GM12874 (cell line): Measurements from ENCODE around the gene STX11.

Experiments
- TF ChIP-seq, protein P1 (sequence below): IDR thresholded peaks from 2 replicates; pipeline ENCODE4 v1.5.1; 2011; ENCODE audit warnings: low read depth, mild to moderate bottlenecking, control low read depth, low read length, moderate library complexity; ENCODE audit not compliant: insufficient read depth

The STX11 gene

DNA sequence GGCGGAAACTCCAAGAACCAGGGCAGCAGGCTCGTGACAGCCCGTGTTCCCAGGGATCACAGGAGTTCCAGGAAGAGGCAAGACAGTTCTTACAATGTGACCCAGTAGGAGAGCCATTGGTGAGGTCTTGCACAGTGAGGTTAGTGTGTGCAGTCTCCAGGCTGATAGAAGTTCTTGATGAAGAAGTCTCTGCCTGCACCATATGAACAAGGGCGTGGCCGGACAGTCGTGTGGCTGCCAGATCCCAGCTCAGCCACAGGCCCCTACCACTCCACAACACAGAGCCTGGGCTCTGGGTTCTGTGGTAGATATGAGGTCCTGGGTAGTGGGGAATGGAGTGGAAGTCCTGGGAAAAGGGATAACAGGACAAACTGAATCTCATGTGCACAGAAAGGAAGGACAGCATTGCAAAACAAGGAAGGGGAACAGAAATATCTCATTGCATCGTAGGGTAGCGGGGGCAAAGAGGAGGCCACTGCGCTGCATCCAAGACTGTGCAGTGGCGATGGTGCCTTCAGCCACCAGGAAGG, 65.2 kb downstream of the STX11 start:
- TF ChIP-seq, protein P1, sequence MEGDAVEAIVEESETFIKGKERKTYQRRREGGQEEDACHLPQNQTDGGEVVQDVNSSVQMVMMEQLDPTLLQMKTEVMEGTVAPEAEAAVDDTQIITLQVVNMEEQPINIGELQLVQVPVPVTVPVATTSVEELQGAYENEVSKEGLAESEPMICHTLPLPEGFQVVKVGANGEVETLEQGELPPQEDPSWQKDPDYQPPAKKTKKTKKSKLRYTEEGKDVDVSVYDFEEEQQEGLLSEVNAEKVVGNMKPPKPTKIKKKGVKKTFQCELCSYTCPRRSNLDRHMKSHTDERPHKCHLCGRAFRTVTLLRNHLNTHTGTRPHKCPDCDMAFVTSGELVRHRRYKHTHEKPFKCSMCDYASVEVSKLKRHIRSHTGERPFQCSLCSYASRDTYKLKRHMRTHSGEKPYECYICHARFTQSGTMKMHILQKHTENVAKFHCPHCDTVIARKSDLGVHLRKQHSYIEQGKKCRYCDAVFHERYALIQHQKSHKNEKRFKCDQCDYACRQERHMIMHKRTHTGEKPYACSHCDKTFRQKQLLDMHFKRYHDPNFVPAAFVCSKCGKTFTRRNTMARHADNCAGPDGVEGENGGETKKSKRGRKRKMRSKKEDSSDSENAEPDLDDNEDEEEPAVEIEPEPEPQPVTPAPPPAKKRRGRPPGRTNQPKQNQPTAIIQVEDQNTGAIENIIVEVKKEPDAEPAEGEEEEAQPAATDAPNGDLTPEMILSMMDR = no peak

DNA sequence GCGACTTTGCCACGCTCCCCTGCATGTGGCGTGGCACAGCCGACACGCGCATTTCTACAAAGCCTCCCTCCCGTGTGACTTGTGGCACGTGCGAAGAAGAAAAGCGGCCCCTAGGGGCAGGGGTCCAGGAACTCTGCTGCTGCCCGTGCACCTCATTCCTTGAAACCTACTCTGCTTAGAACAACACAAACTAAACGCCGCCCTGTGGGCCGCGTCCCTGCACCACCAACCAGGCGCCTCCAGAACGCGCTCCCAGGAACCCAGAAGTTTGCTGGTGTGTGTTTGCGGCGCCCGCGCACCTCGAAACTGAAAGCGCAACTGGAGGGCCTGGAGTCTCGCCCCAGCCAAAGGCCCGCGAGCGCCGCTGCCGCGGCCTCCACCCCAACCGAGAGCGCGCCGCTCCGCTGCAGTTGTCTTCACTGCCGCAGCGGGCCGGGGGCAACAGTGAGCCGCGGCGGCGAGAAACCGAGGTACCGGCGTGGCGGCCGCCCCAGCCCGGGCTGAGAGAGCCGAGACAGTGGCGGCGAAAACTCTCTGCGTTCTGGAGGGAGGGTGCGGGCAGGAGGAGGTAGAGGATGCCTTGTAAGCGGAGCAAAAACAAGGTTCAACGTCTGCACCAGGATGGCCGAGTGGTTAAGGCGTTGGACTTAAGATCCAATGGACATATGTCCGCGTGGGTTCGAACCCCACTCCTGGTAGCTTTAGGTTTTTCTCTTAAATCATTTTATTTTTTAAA, 65.8 kb downstream of the STX11 start:
- TF ChIP-seq, protein P1 = peak; percentile 86

DNA sequence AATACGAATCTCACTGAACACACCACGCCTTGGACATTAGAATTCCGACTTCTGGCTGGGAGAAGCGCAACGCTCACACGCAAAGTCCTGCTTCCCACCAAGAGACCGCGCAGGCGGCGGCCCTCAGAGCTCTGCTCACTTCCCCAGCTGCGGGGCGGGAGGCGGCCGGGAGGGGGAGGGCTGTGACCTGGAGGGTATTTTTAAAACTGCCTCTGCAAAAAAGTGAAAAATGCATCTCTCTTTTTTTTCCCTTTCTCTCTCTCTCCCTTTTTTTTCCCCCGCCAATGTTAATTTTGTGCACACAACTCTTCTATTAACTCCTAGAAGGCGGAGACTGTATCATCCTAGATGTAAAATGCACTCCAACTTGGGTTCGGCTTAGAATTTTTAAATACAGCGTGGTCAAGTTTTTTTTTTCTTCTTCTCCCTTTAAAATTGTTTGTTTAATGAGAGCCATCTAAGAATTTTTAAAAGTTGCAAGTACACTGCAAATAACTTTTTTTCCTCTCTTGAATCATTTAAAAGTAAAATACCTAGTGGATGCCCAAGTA, 66.4 kb downstream of the STX11 start:
- TF ChIP-seq, protein P1 = peak; percentile 31

DNA sequence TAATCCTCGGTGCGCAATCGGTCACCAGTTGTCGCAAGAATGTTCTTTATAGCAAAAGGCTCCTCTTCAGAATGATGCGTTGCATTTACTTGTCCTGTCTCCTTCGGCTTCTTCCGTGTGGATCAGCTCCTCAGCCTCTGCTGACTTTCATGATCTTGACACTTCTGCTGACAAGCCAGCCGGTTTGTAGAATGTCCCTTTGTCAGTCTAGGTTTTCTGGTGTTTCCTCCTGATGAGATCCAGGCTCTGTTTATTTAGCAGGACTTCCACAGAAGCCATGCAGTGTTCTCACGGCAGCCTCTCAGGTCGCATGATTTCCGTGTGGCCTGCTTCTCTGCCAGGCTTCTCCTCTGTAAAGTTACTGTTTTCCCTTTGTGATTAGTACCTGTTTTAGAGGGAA, 66.9 kb downstream of the STX11 start:
- TF ChIP-seq, protein P1 = no peak

DNA sequence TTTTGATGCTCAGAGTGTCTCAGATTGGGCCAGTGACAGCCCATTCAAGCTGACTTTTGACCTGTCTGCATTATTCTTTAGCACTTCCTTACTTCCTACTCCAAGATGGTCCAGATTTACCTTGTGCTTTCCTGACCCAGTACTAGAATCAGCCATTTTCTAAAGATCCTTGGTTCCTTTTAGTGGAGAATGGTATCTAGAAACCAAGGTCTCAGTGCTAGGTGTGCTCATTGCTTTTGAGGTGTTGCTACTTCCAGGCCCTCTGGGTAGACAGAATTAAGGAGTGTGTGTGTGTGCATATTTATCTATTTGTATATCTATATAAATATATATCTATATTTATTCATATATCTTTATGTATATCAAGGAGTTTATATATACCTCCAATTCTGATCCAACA, 67.5 kb downstream of the STX11 start:
- TF ChIP-seq, protein P1 = no peak

DNA sequence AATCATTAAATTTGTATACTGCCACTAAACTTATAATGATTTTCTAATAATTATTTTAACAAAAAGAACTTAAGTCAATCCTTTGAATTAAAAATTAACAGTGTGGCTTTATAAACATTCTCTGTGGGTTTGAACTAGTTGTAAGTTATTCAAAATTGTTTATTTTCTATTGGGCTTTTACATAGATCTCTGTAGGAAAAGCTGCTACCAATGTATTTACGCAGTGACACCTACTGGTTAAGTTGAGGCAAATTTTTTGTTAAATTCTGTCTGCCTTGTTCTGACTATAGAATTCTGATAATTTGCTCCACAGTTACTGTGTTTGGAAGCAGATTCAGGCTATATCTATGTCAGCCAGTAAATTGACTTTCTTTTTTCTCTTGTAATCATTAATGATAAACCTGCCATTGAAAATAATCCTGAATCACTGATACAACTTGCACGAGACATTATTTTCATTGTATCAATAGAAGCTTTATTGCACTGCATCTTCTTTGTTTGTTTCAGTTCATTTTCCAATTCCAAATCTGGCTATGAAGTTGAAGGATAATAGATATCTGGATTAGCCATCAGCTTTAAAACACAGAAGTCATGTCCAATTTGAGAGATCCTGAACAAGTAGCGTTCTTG, 68.9 kb downstream of the STX11 start:
- TF ChIP-seq, protein P1 = peak; percentile 36; the same call in 1 of the 2 replicates

DNA sequence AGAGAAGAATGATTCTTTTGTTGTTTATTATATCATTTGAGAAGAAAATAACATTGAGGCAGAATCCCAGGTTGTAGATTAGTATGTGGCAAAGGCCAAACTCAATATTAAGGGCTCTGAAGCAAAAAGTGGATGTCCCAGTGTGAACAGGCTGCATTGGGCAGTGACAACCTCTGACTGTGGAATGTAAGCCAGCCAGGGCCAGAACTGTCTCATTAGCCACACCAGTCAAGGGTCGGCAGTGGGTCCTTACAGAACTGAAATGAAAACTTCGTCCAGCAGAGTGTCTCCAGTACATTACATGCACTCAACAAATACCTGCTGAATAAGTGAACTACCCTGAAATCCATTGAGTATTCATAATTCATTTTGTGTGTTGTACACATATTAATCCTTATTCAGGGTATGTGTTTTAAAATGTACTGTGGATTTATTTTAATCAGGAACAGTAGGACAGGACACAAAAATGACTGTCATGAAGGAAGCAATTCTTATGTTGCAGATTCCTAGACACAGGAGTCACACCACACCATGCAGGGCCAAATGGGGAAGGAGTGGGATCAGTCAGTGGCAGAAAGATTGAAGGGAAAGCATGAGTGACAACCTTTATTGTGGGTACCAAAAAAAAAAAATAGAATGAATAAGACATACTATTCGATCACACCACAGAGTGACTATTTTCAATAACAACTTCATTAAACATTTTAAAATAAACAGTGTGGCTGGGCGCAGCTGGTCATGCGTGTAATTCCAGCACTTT, 69.9 kb downstream of the STX11 start:
- TF ChIP-seq, protein P1 = no peak
